Measurements from ENCODE around the gene C13orf42.

DNA sequence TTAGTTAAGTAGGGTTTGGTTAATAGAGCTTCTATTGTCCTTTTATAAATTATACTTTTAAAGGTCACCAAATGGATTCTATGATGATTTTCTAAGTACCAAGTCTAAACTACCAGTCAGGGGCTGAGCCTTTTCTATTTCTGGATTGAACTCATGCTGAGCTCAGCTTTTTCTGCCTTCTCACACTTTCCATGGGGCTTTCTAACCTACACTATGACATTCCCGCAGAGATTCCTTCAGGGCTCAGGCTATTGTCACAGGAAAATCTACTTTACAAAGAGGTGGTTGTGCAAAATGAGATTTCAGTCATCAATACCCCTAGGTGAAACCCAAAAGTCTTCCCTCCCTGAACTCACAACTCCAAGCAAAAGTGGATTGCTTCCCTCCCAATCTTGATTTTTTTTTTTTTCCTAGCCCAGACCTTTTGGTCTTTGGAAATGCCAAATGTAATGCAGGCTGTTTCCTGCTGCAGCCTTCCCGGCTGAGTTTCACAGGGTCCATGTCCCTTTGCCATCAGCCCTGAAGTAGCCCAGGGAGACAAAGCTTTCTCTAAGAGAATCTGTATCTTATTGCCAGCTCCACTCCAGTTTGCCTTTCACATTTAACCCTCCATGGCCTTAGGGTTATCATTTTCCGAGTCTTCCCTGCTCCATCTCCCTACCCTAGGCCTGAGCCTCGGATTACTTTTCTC, 13.6 kb downstream of the C13orf42 start:
- TF ChIP-seq, protein P1, sequence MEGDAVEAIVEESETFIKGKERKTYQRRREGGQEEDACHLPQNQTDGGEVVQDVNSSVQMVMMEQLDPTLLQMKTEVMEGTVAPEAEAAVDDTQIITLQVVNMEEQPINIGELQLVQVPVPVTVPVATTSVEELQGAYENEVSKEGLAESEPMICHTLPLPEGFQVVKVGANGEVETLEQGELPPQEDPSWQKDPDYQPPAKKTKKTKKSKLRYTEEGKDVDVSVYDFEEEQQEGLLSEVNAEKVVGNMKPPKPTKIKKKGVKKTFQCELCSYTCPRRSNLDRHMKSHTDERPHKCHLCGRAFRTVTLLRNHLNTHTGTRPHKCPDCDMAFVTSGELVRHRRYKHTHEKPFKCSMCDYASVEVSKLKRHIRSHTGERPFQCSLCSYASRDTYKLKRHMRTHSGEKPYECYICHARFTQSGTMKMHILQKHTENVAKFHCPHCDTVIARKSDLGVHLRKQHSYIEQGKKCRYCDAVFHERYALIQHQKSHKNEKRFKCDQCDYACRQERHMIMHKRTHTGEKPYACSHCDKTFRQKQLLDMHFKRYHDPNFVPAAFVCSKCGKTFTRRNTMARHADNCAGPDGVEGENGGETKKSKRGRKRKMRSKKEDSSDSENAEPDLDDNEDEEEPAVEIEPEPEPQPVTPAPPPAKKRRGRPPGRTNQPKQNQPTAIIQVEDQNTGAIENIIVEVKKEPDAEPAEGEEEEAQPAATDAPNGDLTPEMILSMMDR (IDR thresholded peaks at IDR 0.05) = no peak
- no peak for TF ChIP-seq POLR2A (IDR thresholded peaks at IDR 0.05)
